HCT116 (cell line): Measurements from ENCODE around the gene TASP1.

Experiments
- EZH2 ChIP-seq: fragments of 200-600 bp; sonication (generic); IDR thresholded peaks from 2 replicates; pipeline ENCODE4 v1.6.1; 2017; ENCODE audit warnings: antibody characterized with exemption, mixed run types
- JUND ChIP-seq: IDR thresholded peaks from 2 replicates; pipeline ENCODE4 v1.6.1; 2012
- POLR2A ChIP-seq: IDR thresholded peaks from 2 replicates; pipeline ENCODE4 v1.7.0; 2011; ENCODE audit warnings: borderline replicate concordance; ENCODE audit not compliant: insufficient read depth, insufficient read length; ENCODE audit errors: extremely low read depth
- REST ChIP-seq: IDR thresholded peaks from 2 replicates; pipeline ENCODE4 v1.6.1; 2012; ENCODE audit warnings: low read depth
- SP1 ChIP-seq: IDR thresholded peaks from 2 replicates; pipeline ENCODE4 v1.6.1; 2012; ENCODE audit warnings: low read depth

GRCh38 chr20:13486694-13487093, 152.0 kb downstream of the TASP1 start:
- no peak for TF ChIP-seq EZH2
- TF ChIP-seq POLR2A: no peak
- no peak for TF ChIP-seq SP1
- no peak for TF ChIP-seq REST
- TF ChIP-seq JUND: no peak
